HepG2 (cell line): Measurements from ENCODE around the gene KHK. TPM values are rescaled to one million over a fixed set of nuclear protein-coding genes. Genes with fewer than 3 reads are reported as not detected.

Source experiments
- ATAC-seq: fragments of 200-7000 bp; cut with Tn5 transposase; 3 replicates; pipeline ENCODE4 v1.9.1; 2020; ENCODE audit warnings: mild to moderate bottlenecking, moderate library complexity
- BruUV-seq: library from RNA; stranded (reverse); fragments of 400-500 nt; replicated peaks from 2 replicates; lab custom pipeline; 2021; lab: Mats Ljungman, UMichigan
- CTCF ChIA-PET: fragments of 300-600 bp; formaldehyde crosslinking; extraction: SDS; loops from one replicate; lab custom pipeline; 2021; ENCODE audit warnings: low total read pairs, inconsistent platforms, low intra/inter-chr PET ratio; lab: Yijun Ruan, JAX
- POLR2A ChIA-PET: fragments of 350-600 bp; sonication (Branson Sonifier 250); formaldehyde crosslinking; loops from one replicate; lab custom pipeline; 2020; ENCODE audit warnings: antibody characterized with exemption, inconsistent platforms; lab: Yijun Ruan, JAX
- DNase-seq: peaks from one replicate; pipeline ENCODE4 v3.0.0-alpha.2; 2015; ENCODE audit warnings: low spot score
- FAIRE-seq: peaks from 3 replicates; lab custom pipeline; 2011; peaks lifted over from hg19 to GRCh38; lab: Jason Lieb, UNC
- H2AFZ ChIP-seq: one replicate; pipeline ENCODE4 v1.6.1; 2011; ENCODE audit warnings: low read length, inconsistent platforms
- H3K27ac ChIP-seq: fragments of 300-600 bp; 3 replicates; pipeline ENCODE4 v1.8.0; 2011; ENCODE audit warnings: mixed run types, mild to moderate bottlenecking, mixed read lengths, low read length, inconsistent platforms; ENCODE audit not compliant: insufficient read depth; ENCODE audit errors: extremely low read length
- H3K27me3 ChIP-seq, 2 experiments: fragments of 200-600 bp in 1 of 2; 2 replicates in 1 of 2; 3 replicates in 1 of 2; pipeline versions ENCODE4 v1.6.0 to v1.8.0; 2011; ENCODE audit warnings: low read length in 2 of 2, mild to moderate bottlenecking in 2 of 2, moderate library complexity in 2 of 2, inconsistent platforms in 1 of 2; ENCODE audit not compliant: insufficient read depth in 2 of 2, control insufficient read depth in 1 of 2
- H3K36me3 ChIP-seq, 2 experiments: fragments of 200-600 bp in 1 of 2; replicated peaks in 1 of 2; 2 replicates in 1 of 2; 3 replicates in 1 of 2; pipeline versions ENCODE4 v1.5.1 to v1.8.0; 2011; ENCODE audit warnings: low read length in 2 of 2, inconsistent platforms in 1 of 2; ENCODE audit not compliant: insufficient read depth in 2 of 2, control insufficient read depth in 1 of 2
- H3K4me1 ChIP-seq: 2 replicates; pipeline ENCODE4 v1.5.1; 2012; ENCODE audit warnings: low read length, inconsistent platforms; ENCODE audit not compliant: insufficient read depth
- H3K4me2 ChIP-seq: 2 replicates; pipeline ENCODE4 v1.6.0; 2011; ENCODE audit warnings: low read depth, low read length, inconsistent platforms
- H3K4me3 ChIP-seq, 3 experiments: fragments of 200-600 bp in 1 of 3; sonication (generic), shearing (Covaris generic) in 1 of 3; replicated peaks in 1 of 3; 2 replicates each; pipeline ENCODE4 v1.5.1; 2011 to 2016; ENCODE audit warnings: low read length in 3 of 3, inconsistent platforms in 2 of 3, low read depth in 2 of 3, mild to moderate bottlenecking in 2 of 3, control low read depth in 1 of 3, mixed read lengths in 1 of 3; ENCODE audit not compliant: insufficient read depth in 1 of 3
- H3K79me2 ChIP-seq: one replicate; pipeline ENCODE4 v1.6.1; 2011; ENCODE audit warnings: low read length, inconsistent platforms; ENCODE audit not compliant: insufficient read depth
- H3K9ac ChIP-seq: 2 replicates; pipeline ENCODE4 v1.6.0; 2011; ENCODE audit warnings: mild to moderate bottlenecking, low read depth, low read length, inconsistent platforms; ENCODE audit not compliant: insufficient read depth
- H3K9me3 ChIP-seq: 2 replicates; pipeline ENCODE4 v1.5.1; 2012; ENCODE audit warnings: mild to moderate bottlenecking, low read length
- H4K20me1 ChIP-seq: 2 replicates; pipeline ENCODE4 v1.6.0; 2011; ENCODE audit warnings: inconsistent platforms, mild to moderate bottlenecking, low read length, moderate library complexity; ENCODE audit not compliant: insufficient read depth
- AGO2 ChIP-seq: fragments of 200-400 bp; formaldehyde crosslinking; optimal IDR thresholded peaks from 2 replicates; pipeline ENCODE3; 2017; ENCODE audit warnings: mild to moderate bottlenecking, low read depth, low read length, moderate library complexity
- ATF6 ChIP-seq: sonication (generic); formaldehyde crosslinking; conservative IDR thresholded peaks from 2 replicates; pipeline ENCODE4 v1.4.0; 2020; ENCODE audit warnings: missing genetic modification reagents
- PLRG1 ChIP-seq: fragments of 450-650 bp; conservative IDR thresholded peaks from 2 replicates; pipeline ENCODE4 v1.6.1; 2016
- RBFOX2 ChIP-seq: fragments of 200-400 bp; formaldehyde crosslinking; IDR thresholded peaks from 2 replicates; pipeline ENCODE4 v1.6.1; 2017; ENCODE audit warnings: low read depth, mild to moderate bottlenecking, low read length
- SNAPC5 ChIP-seq: sonication (generic); formaldehyde crosslinking; IDR thresholded peaks from 2 replicates; pipeline ENCODE4 v1.8.1; 2023; ENCODE audit warnings: mild to moderate bottlenecking, missing genetic modification reagents, borderline replicate concordance
- SP4 ChIP-seq: sonication (generic); formaldehyde crosslinking; IDR thresholded peaks from 2 replicates; pipeline ENCODE4 v1.8.1; 2023; ENCODE audit warnings: mild to moderate bottlenecking, missing genetic modification reagents
- TBL1XR1 ChIP-seq: fragments of 150-350 bp; IDR thresholded peaks from 2 replicates; pipeline ENCODE4 v1.6.1; 2014; ENCODE audit warnings: borderline replicate concordance, low read length; ENCODE audit not compliant: partially characterized antibody
- TIGD3 ChIP-seq: sonication (generic); formaldehyde crosslinking; IDR thresholded peaks from 2 replicates; pipeline ENCODE4 v1.5.1; 2020; ENCODE audit warnings: mild to moderate bottlenecking, missing genetic modification reagents, borderline replicate concordance
- USF2 ChIP-seq, 2 experiments: sonication (generic) in 1 of 2; formaldehyde crosslinking in 1 of 2; IDR thresholded peaks; 2 replicates each; pipeline versions ENCODE4 v1.5.1 to v1.6.1; 2011 to 2020; ENCODE audit warnings: borderline replicate concordance in 1 of 2, low read depth in 1 of 2, low read length in 1 of 2, mild to moderate bottlenecking in 1 of 2, missing genetic modification reagents in 1 of 2, moderate library complexity in 1 of 2
- ZBTB1 ChIP-seq: sonication (generic); formaldehyde crosslinking; IDR thresholded peaks from 2 replicates; pipeline ENCODE4 v1.4.0; 2020; ENCODE audit warnings: missing genetic modification reagents, borderline replicate concordance
- ZNF430 ChIP-seq: sonication (generic); formaldehyde crosslinking; IDR thresholded peaks from 2 replicates; pipeline ENCODE4 v1.9.0; 2021; ENCODE audit warnings: mild to moderate bottlenecking, missing genetic modification reagents
- WGBS: methylation state at CpG from one replicate; pipeline ENCODE4 v1.1.6; 2017; ENCODE audit warnings: low lambda C conversion rate; 5-methylcytosine and 5-hydroxymethylcytosine counted together
- in situ Hi-C: cut with HindIII; loops from 2 replicates; pipeline ENCODE4 v1.10.0; 2017; ENCODE audit warnings: low pct_unique_long_range_greater_than_20kb; ENCODE audit not compliant: extremely low pct_ligation_motif_present
- intact Hi-C: fragments of 100-400 bp; cut with micrococcal nuclease; formaldehyde crosslinking; loops from one replicate; pipeline ENCODE4 v1.10.0; 2022; ENCODE audit not compliant: unreplicated experiment
- polyA plus RNA-seq, 8 experiments: library from polyadenylated mRNA; depleted of rRNA in 3 of 8; stranded (reverse) in 7 of 8; unstranded in 1 of 8; fragments of >200 nt; fragmentation: Illumina TruSeq in 4 of 8; extraction: Trizol in 4 of 8; gene quantifications; 2 replicates each; pipeline versions ENCODE4 v1.2.1 to v1.2.3, GENCODE V29; 2011 to 2016; ENCODE audit warnings: low read depth in 4 of 8, missing spikeins in 1 of 8, mixed read lengths in 1 of 8; ENCODE audit not compliant: insufficient read depth in 1 of 8
- total RNA-seq, 5 experiments: library from RNA; depleted of rRNA; stranded (reverse); fragments of >200 nt; fragmentation: Illumina TruSeq; extraction: Trizol; gene quantifications; 2 replicates each; pipeline ENCODE4 v1.2.3, GENCODE V29; 2016; ENCODE audit warnings: low read depth in 1 of 5

The KHK gene
- total and polyA plus RNA-seq, 2 of the 13 experiments (the other 11 are each of a cell fraction or from before 2014, with no cell fraction given): 40.9 to 99.2 TPM

GRCh38 chr2:27039871-27040270, 46.7 kb upstream of the KHK start:
- DNase-seq: no peak
- ChIA-PET CTCF (no interaction called here), POLR2A (interaction anchor here (4.2 kb wide), 1 partner anchor 11 kb away, joined by 28 read pairs; the partner anchor contains the start of gene AGBL5)
- no peak overlapping the region for H2AFZ ChIP-seq
- FAIRE-seq: no peak
- no peaks in the 10 kb centered on the region; the same call in 1 of the 2 replicates for H4K20me1 ChIP-seq
- no peak; the same call in 1 of the 3 replicates for ATAC-seq
- H3K79me2 ChIP-seq: peaks cover 14% of the 10 kb centered on the region
- intact Hi-C loops: loop anchor here (10.0 kb wide), 1 partner anchor 45 kb away; the partner anchor contains the start of gene KHK
- no peak overlapping the region for H3K9ac ChIP-seq
- TF ChIP-seq ZNF430: 0 out of 2 replicates have a peak, but pooled peaks have one; percentile 29
- no peak for TF ChIP-seq SP4
- TF ChIP-seq ATF6 (CRISPR knock-in tag): no peak
- no peak for TF ChIP-seq TBL1XR1
- TF ChIP-seq ZBTB1 (CRISPR knock-in tag): no peak
- peak; percentile 24 for TF ChIP-seq RBFOX2
- peaks cover 13% of the 10 kb centered on the region for H3K4me1 ChIP-seq
- H3K9me3 ChIP-seq: no peaks in the 10 kb centered on the region
- no peak overlapping the region for H3K27ac ChIP-seq
- peaks cover 65 to 78% of the 10 kb centered on the region in 2 experiments for H3K36me3 ChIP-seq
- no peak overlapping the region for H3K4me2 ChIP-seq
- no peak overlapping the region for H3K4me3 ChIP-seq
- in situ Hi-C loops: no loop called here
- BruUV-seq: no TSS peak
- over 99% methylated on average over 7 of the region's 7 CpGs for WGBS
- no peaks in the 10 kb centered on the region for H3K27me3 ChIP-seq

GRCh38 chr2:27040282-27040681, 46.3 kb upstream of the KHK start:
- Histone ChIP-seq H3K79me2 (peaks cover 10% of the 10 kb centered on the region), H3K27me3 (no peaks in the 10 kb centered on the region), H3K9ac (no peak overlapping the region), H2AFZ (no peak overlapping the region), H3K4me2 (no peak overlapping the region), H3K27ac (no peak overlapping the region), H3K36me3 (peaks cover 62 to 74% of the 10 kb centered on the region in 2 experiments), H4K20me1 (no peaks in the 10 kb centered on the region; the same call in 1 of the 2 replicates), H3K9me3 (no peaks in the 10 kb centered on the region), H3K4me3 (no peak overlapping the region), H3K4me1 (peaks cover 9% of the 10 kb centered on the region)
- no TSS peak for BruUV-seq
- 89% methylated on average over 8 of the region's 8 CpGs for WGBS
- ChIA-PET POLR2A (interaction anchor here (4.2 kb wide), 1 partner anchor 10 kb away, joined by 28 read pairs; the partner anchor contains the start of gene AGBL5), CTCF (no interaction called here)
- no peak for FAIRE-seq
- in situ Hi-C loops: no loop called here
- intact Hi-C loops: no loop called here
- ATAC-seq: peak; percentile 17
- TF ChIP-seq AGO2 (peak; percentile 71), SNAPC5 (CRISPR knock-in tag) (no peak), TIGD3 (no peak), USF2 (IDR thresholded peaks at IDR 0.05; ENCODE audit: low read depth, low read length) (0 out of 2 replicates have a peak, but pooled peaks have one; percentile 0), USF2 (CRISPR knock-in tag; IDR thresholded peaks at IDR 0.05; ENCODE audit: borderline replicate concordance) (no peak), RBFOX2 (0 out of 2 replicates have a peak, but pooled peaks have one; percentile 31), PLRG1 (no peak)
- no peak for DNase-seq
